Measurements from ENCODE around the gene NPL.
A peak's percentile ranks its signal among the peaks of the same experiment; 100 is the strongest.

NPL gene, protein sequence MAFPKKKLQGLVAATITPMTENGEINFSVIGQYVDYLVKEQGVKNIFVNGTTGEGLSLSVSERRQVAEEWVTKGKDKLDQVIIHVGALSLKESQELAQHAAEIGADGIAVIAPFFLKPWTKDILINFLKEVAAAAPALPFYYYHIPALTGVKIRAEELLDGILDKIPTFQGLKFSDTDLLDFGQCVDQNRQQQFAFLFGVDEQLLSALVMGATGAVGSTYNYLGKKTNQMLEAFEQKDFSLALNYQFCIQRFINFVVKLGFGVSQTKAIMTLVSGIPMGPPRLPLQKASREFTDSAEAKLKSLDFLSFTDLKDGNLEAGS

DNA sequence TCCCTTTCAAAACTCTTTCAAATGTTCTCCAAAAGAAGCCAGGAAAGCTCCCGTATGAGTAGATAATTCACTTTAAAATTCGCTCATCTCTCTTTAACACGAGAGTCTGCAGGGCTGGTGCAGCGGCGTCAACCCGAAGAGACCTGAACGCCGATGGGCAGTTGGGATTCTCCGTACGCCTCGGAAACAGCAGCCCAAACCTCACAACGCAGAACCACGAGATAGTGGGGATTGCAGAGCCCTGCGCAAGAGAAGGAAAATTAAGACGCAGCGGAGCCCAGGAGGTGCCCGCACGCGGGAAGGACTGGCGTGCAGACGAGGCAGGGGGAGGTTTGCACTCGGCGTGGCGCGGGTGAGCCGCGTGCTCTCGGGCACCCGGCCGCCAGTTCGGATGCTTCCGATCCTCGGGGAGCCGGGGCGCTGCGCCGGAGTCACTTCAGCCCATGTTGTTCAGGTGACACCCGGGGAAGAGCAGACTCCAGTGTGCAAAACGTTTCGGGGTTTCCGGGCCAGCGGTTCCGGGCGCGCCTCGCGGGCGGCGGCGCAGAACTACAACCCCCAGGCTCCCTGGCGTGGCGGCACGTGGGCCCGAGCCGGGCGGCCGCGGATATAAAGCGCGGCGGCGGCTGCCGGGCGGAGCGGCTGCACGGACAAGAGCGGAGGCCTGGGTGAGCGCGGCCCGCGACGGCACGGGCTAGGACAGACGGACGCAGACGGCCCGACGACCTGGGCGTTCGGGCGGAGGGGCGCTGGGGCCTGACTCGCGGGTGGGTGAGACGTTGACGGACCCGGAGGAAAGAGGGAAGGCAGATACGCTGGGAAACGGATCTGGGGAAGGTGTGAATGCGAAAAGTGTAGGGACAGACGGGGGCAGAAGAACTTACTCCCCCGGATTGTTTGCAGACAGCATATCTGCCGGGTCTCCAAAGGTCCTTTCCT, at the start of gene NPL:
NPL (plus strand) TSS at position 636 of the 939 bp plus-strand sequence. CDS start 4,599 bp downstream, outside the sequence.
- ChIA-PET POLR2A (no interaction called here), CTCF (interaction anchor here (0.5 to 8.5 kb wide), 3 partner anchors 7 to 393 kb away, joined by 3 to 324 read pairs (median 3); partner anchors contain the start of gene RGS16)
- DNase-seq (ENCODE audit: extremely low spot score): peak; percentile 84
- no peak for TF ChIP-seq FOXA1 (IDR thresholded peaks at IDR 0.05)
- TF ChIP-seq L3MBTL2 (conservative IDR thresholded peaks at IDR 0.05): peak; percentile 99

DNA sequence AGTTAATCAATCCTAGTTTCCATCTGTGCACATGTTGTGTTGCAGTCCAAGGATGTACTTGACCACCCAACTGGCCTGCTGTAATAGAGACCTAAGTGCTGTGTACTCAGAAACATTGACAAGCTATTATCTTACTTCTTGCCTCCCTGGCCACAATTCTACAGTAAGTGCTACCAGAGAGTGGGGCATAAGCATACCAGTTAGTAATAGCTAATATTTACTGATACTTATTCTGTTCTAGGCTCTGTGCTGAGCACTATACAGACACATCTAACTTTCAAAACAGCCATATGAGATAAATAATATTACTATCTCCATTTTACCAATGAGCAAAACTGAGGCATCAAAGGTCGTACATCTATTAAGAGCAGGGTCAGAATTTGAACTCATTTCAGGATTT, 49.5 kb upstream of the NPL start:
- no peak for DNase-seq (ENCODE audit: extremely low spot score)
- TF ChIP-seq CTBP1 (IDR thresholded peaks at IDR 0.05; ENCODE audit: borderline replicate concordance): no peak
- TF ChIP-seq BHLHE40 (IDR thresholded peaks at IDR 0.05; ENCODE audit: borderline replicate concordance): no peak
- TF ChIP-seq HDGF (IDR thresholded peaks at IDR 0.05; ENCODE audit: borderline replicate concordance): no peak
- no peak for TF ChIP-seq L3MBTL2 (conservative IDR thresholded peaks at IDR 0.05)
- TF ChIP-seq ZNF384 (IDR thresholded peaks at IDR 0.05): no peak
- no peak for TF ChIP-seq FOXM1 (IDR thresholded peaks at IDR 0.05; ENCODE audit: borderline replicate concordance)
- no peak for TF ChIP-seq TARDBP (IDR thresholded peaks at IDR 0.05)
- TF ChIP-seq NFRKB (IDR thresholded peaks at IDR 0.05): no peak
- TF ChIP-seq SP1 (IDR thresholded peaks at IDR 0.05): no peak
- TF ChIP-seq ARNT (IDR thresholded peaks at IDR 0.05): no peak
- TF ChIP-seq, protein P1, sequence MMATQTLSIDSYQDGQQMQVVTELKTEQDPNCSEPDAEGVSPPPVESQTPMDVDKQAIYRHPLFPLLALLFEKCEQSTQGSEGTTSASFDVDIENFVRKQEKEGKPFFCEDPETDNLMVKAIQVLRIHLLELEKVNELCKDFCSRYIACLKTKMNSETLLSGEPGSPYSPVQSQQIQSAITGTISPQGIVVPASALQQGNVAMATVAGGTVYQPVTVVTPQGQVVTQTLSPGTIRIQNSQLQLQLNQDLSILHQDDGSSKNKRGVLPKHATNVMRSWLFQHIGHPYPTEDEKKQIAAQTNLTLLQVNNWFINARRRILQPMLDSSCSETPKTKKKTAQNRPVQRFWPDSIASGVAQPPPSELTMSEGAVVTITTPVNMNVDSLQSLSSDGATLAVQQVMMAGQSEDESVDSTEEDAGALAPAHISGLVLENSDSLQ (IDR thresholded peaks at IDR 0.05): no peak
- no peak for TF ChIP-seq SUZ12 (IDR thresholded peaks at IDR 0.05)
- TF ChIP-seq ELF4 (IDR thresholded peaks at IDR 0.05): no peak
- no peak for TF ChIP-seq FOXK2 (IDR thresholded peaks at IDR 0.05)
- no peak for TF ChIP-seq LEF1 (IDR thresholded peaks at IDR 0.05; ENCODE audit: borderline replicate concordance)
- no peak for TF ChIP-seq FOXA1 (IDR thresholded peaks at IDR 0.05)
- POLR2A ChIA-PET: no interaction called here
- CTCF ChIA-PET: no interaction called here

DNA sequence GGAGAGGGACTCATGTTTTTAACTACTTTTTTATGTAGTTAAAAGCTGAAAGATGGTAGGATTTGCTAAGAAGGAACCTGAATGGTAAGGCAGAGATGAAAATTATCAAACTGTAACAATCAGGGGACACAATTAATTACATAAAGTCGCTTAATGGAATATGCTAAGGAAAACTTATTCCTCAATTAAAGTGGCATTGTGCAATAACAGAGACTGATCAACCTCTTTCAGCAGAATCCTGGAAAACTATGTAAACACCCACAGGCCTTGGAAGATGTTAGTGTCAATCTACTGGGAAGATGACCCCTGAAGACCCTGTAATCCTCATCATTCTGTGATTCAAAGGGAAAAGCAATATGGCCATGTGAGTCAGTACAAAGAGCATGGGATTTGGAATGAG, 46.8 kb upstream of the NPL start:
- DNase-seq (ENCODE audit: extremely low spot score): no peak
- ChIA-PET CTCF (no interaction called here), POLR2A (no interaction called here)
- no peak for TF ChIP-seq FOXA1 (IDR thresholded peaks at IDR 0.05)
- TF ChIP-seq SUZ12 (IDR thresholded peaks at IDR 0.05): no peak
- TF ChIP-seq FOXK2 (IDR thresholded peaks at IDR 0.05): no peak
- TF ChIP-seq BHLHE40 (IDR thresholded peaks at IDR 0.05; ENCODE audit: borderline replicate concordance): no peak
- TF ChIP-seq, protein P1 (IDR thresholded peaks at IDR 0.05): no peak
- TF ChIP-seq L3MBTL2 (conservative IDR thresholded peaks at IDR 0.05): no peak
- no peak for TF ChIP-seq FOXM1 (IDR thresholded peaks at IDR 0.05; ENCODE audit: borderline replicate concordance)
- TF ChIP-seq NFRKB (IDR thresholded peaks at IDR 0.05): no peak
- TF ChIP-seq ARNT (IDR thresholded peaks at IDR 0.05): no peak
- TF ChIP-seq TARDBP (IDR thresholded peaks at IDR 0.05): no peak
- TF ChIP-seq LEF1 (IDR thresholded peaks at IDR 0.05; ENCODE audit: borderline replicate concordance): no peak
- TF ChIP-seq CTBP1 (IDR thresholded peaks at IDR 0.05; ENCODE audit: borderline replicate concordance): no peak
- TF ChIP-seq SP1 (IDR thresholded peaks at IDR 0.05): no peak
- no peak for TF ChIP-seq HDGF (IDR thresholded peaks at IDR 0.05; ENCODE audit: borderline replicate concordance)

DNA sequence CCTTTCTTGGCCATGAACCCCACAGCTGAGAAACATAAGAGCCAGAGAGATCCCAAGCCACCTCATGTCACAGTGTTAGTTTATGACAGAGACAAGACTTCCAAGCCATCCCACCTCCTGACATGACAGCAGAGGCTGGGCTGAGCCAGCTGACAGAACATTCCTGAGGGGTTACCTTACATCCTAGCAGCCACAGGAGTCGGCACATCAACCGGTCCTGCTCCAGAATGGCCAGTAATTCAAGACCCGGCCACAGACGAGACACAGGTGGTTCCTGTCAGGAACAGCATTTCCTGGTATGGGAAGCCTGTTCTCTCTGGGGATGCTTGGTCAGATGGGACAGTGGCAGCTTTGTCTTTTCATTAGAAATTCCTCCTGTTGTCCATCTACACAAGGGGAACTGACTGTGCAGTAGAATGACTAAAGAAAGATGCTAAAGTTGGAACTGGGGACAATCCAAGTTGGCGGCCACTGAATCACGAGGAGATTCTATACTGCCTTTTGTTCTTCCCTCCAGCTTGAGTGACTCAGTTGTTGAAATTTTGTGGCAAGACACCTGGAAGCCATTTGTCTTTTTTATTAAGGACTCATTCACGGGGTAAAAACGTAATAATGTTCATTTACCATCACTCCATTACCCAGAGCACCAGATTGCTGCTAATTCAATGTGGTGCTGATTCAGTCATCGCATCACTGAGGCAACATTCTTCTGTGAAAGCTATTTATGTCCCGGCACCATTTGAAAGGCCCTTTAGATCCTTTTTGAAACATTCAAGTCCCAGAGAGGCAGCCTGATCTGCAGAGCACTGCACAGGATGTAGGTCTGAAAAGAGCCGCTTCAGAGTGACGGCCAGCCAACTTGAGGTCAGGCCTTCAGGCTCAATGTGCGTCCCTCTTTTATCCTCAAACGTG, 37.2 kb upstream of the NPL start:
- ChIA-PET CTCF (no interaction called here), POLR2A (no interaction called here)
- no peak for TF ChIP-seq SUZ12 (IDR thresholded peaks at IDR 0.05)
- no peak for TF ChIP-seq TARDBP (IDR thresholded peaks at IDR 0.05)
- no peak for TF ChIP-seq LEF1 (IDR thresholded peaks at IDR 0.05; ENCODE audit: borderline replicate concordance)
- TF ChIP-seq SP1 (IDR thresholded peaks at IDR 0.05): no peak
- no peak for TF ChIP-seq BHLHE40 (IDR thresholded peaks at IDR 0.05; ENCODE audit: borderline replicate concordance)
- no peak for TF ChIP-seq ARNT (IDR thresholded peaks at IDR 0.05)
- no peak for TF ChIP-seq ELF4 (IDR thresholded peaks at IDR 0.05)
- no peak for TF ChIP-seq L3MBTL2 (conservative IDR thresholded peaks at IDR 0.05)
- no peak for TF ChIP-seq FOXA1 (IDR thresholded peaks at IDR 0.05)
- TF ChIP-seq HDGF (IDR thresholded peaks at IDR 0.05; ENCODE audit: borderline replicate concordance): no peak
- no peak for TF ChIP-seq FOXM1 (IDR thresholded peaks at IDR 0.05; ENCODE audit: borderline replicate concordance)
- no peak for TF ChIP-seq CTBP1 (IDR thresholded peaks at IDR 0.05; ENCODE audit: borderline replicate concordance)
- no peak for TF ChIP-seq ZNF384 (IDR thresholded peaks at IDR 0.05)
- no peak for TF ChIP-seq FOXK2 (IDR thresholded peaks at IDR 0.05)
- TF ChIP-seq, protein P1 (IDR thresholded peaks at IDR 0.05): no peak
- TF ChIP-seq NFRKB (IDR thresholded peaks at IDR 0.05): no peak
- DNase-seq (ENCODE audit: extremely low spot score): no peak

DNA sequence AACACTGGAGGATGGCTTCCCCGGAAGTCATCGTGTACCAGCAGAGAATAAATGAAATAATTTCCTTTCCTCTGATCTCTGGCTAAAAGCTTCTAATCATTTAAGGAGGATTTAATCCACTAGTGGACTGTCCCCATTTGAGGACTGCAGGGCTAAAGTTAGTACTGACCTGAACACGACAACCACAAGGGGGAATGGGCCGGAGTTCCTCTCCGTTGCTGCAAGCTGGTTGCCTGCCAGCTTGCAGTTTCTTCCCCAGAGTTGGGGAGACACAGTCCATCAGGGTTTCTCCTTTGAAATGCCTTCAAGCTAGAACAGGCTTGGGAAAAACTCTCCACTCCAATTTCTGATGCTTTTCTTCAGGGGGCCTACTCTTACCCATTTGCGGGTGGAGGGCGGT, 35.5 kb upstream of the NPL start:
- POLR2A ChIA-PET: interaction anchor here (0.8 kb wide), 1 partner anchor 10 kb away, joined by 3 read pairs; no protein-coding TSS in a partner anchor
- no peak for DNase-seq (ENCODE audit: extremely low spot score)
- CTCF ChIA-PET: no interaction called here
- TF ChIP-seq NFRKB (IDR thresholded peaks at IDR 0.05) (no peak), ARNT (IDR thresholded peaks at IDR 0.05) (no peak), SP1 (IDR thresholded peaks at IDR 0.05) (no peak), FOXM1 (IDR thresholded peaks at IDR 0.05; ENCODE audit: borderline replicate concordance) (no peak), HDGF (IDR thresholded peaks at IDR 0.05; ENCODE audit: borderline replicate concordance) (no peak), ELF4 (IDR thresholded peaks at IDR 0.05) (no peak), ZNF384 (IDR thresholded peaks at IDR 0.05) (no peak), L3MBTL2 (conservative IDR thresholded peaks at IDR 0.05) (no peak), TARDBP (IDR thresholded peaks at IDR 0.05) (no peak), BHLHE40 (IDR thresholded peaks at IDR 0.05; ENCODE audit: borderline replicate concordance) (no peak), FOXA1 (IDR thresholded peaks at IDR 0.05) (no peak), LEF1 (IDR thresholded peaks at IDR 0.05; ENCODE audit: borderline replicate concordance) (no peak)
- TF ChIP-seq, protein P1 (IDR thresholded peaks at IDR 0.05): no peak
